ENCODE data around the gene SPTBN1. TPM values are rescaled to one million over a fixed set of nuclear protein-coding genes. Genes with fewer than 3 reads are reported as not detected.

Gene SPTBN1
- total RNA-seq, 1 experiment from 2014 or later: 202 TPM

- intact Hi-C loops (cut with micrococcal nuclease): no loop called here
- CTCF ChIA-PET: no interaction called here
- Histone ChIP-seq H3K4me3 (ENCODE audit: low read length) (no peak overlapping the region), H3K4me1 (ENCODE audit: insufficient read depth, low read length) (no peaks in the 10 kb centered on the region), H4K20me1 (ENCODE audit: low read length) (0 out of 2 replicates have a peak, but pooled peaks cover 5% of the 10 kb centered on the region), H3K36me3 (ENCODE audit: low read depth, low read length) (peaks cover 84% of the 10 kb centered on the region), H3K9ac (ENCODE audit: low read length) (no peak overlapping the region), H3F3A (ENCODE audit: low read length, unreplicated experiment) (no peaks in the 10 kb centered on the region), H3K4me2 (ENCODE audit: low read length) (no peak overlapping the region), H2AFZ (ENCODE audit: low read length) (no peak overlapping the region), H3K9me2 (replicated peaks; ENCODE audit: low read length) (no peaks in the 10 kb centered on the region), H3K9me3 (ENCODE audit: low read length) (no peaks in the 10 kb centered on the region), H3K27ac (ENCODE audit: low read length) (no peak overlapping the region), H3K27me3 (ENCODE audit: low read length) (no peaks in the 10 kb centered on the region), H3K79me2 (ENCODE audit: low read length) (0 out of 2 replicates have a peak, but pooled peaks cover 8% of the 10 kb centered on the region)
- no peak for DNase-seq
- ATAC-seq: no peak
- no TSS peak for BruUV-seq (replicated peaks)
- TF ChIP-seq CTCF (conservative IDR thresholded peaks at IDR 0.05; ENCODE audit: low read depth, low read length): no peak
- no peak for TF ChIP-seq EZH2phosphoT487 (IDR thresholded peaks at IDR 0.05; ENCODE audit: borderline replicate concordance, low read length)
- no peak for TF ChIP-seq EZH2 (IDR thresholded peaks at IDR 0.05; ENCODE audit: low read length, unreplicated experiment)
- POLR2A ChIA-PET (ENCODE audit: unreplicated experiment): no interaction called here
Measured at GRCh38 chr2:54641988-54642387, 185.9 kb downstream of the SPTBN1 start.

GRCh38 chr2:54642677-54643430, 186.7 kb downstream of the SPTBN1 start:
- CTCF ChIA-PET: no interaction called here
- no peak overlapping the region for H3K4me2 ChIP-seq (ENCODE audit: low read length)
- H4K20me1 ChIP-seq (ENCODE audit: low read length): 0 out of 2 replicates have a peak, but pooled peaks cover 5% of the 10 kb centered on the region
- no peaks in the 10 kb centered on the region for H3K9me3 ChIP-seq (ENCODE audit: low read length)
- no peaks in the 10 kb centered on the region for H3K4me1 ChIP-seq (ENCODE audit: insufficient read depth, low read length)
- POLR2A ChIA-PET (ENCODE audit: unreplicated experiment): no interaction called here
- no peak overlapping the region for H2AFZ ChIP-seq (ENCODE audit: low read length)
- H3K27ac ChIP-seq (ENCODE audit: low read length): no peak overlapping the region
- H3K9ac ChIP-seq (ENCODE audit: low read length): no peak overlapping the region
- no peaks in the 10 kb centered on the region for H3K9me2 ChIP-seq (replicated peaks; ENCODE audit: low read length)
- no peaks in the 10 kb centered on the region for H3K27me3 ChIP-seq (ENCODE audit: low read length)
- DNase-seq (no peak), ATAC-seq (no peak)
- H3F3A ChIP-seq (ENCODE audit: low read length, unreplicated experiment): no peaks in the 10 kb centered on the region
- TF ChIP-seq EZH2 (IDR thresholded peaks at IDR 0.05; ENCODE audit: low read length, unreplicated experiment) (no peak), CTCF (conservative IDR thresholded peaks at IDR 0.05; ENCODE audit: low read depth, low read length) (no peak), EZH2phosphoT487 (IDR thresholded peaks at IDR 0.05; ENCODE audit: borderline replicate concordance, low read length) (no peak)
- H3K36me3 ChIP-seq (ENCODE audit: low read depth, low read length): peaks cover 84% of the 10 kb centered on the region
- no TSS peak for BruUV-seq (replicated peaks)
- H3K79me2 ChIP-seq (ENCODE audit: low read length): no peaks in the 10 kb centered on the region
- H3K4me3 ChIP-seq (ENCODE audit: low read length): no peak overlapping the region
- intact Hi-C loops (cut with micrococcal nuclease): no loop called here

GRCh38 chr2:54644236-54644635, 188.1 kb downstream of the SPTBN1 start:
- TF ChIP-seq CTCF (conservative IDR thresholded peaks at IDR 0.05; ENCODE audit: low read depth, low read length) (no peak), EZH2 (IDR thresholded peaks at IDR 0.05; ENCODE audit: low read length, unreplicated experiment) (no peak), EZH2phosphoT487 (IDR thresholded peaks at IDR 0.05; ENCODE audit: borderline replicate concordance, low read length) (no peak)
- ChIA-PET POLR2A (ENCODE audit: unreplicated experiment) (no interaction called here), CTCF (no interaction called here)
- DNase-seq (no peak), ATAC-seq (no peak)
- H3K36me3 ChIP-seq (ENCODE audit: low read depth, low read length): peaks cover 84% of the 10 kb centered on the region
- no peak overlapping the region for H3K4me3 ChIP-seq (ENCODE audit: low read length)
- 0 out of 2 replicates have a peak, but pooled peaks cover 5% of the 10 kb centered on the region for H4K20me1 ChIP-seq (ENCODE audit: low read length)
- no peak overlapping the region for H3K4me2 ChIP-seq (ENCODE audit: low read length)
- H3K4me1 ChIP-seq (ENCODE audit: insufficient read depth, low read length): no peaks in the 10 kb centered on the region
- H3F3A ChIP-seq (ENCODE audit: low read length, unreplicated experiment): no peaks in the 10 kb centered on the region
- no peaks in the 10 kb centered on the region for H3K79me2 ChIP-seq (ENCODE audit: low read length)
- H3K27ac ChIP-seq (ENCODE audit: low read length): no peak overlapping the region
- BruUV-seq (replicated peaks): no TSS peak
- no peaks in the 10 kb centered on the region for H3K9me2 ChIP-seq (replicated peaks; ENCODE audit: low read length)
- H3K27me3 ChIP-seq (ENCODE audit: low read length): no peaks in the 10 kb centered on the region
- no peaks in the 10 kb centered on the region for H3K9me3 ChIP-seq (ENCODE audit: low read length)
- H2AFZ ChIP-seq (ENCODE audit: low read length): no peak overlapping the region
- intact Hi-C loops (cut with micrococcal nuclease): no loop called here
- no peak overlapping the region for H3K9ac ChIP-seq (ENCODE audit: low read length)

Measured in PC-3 (cell line).